8988T (cell line): ENCODE measurements around the gene AICDA.
"Not testable (repeated sequence)": the region's sequence is repeated elsewhere in the genome, so short reads cannot be mapped to it uniquely, and the experiment has no call there.

Experiments used
- DNase-seq: peaks from one replicate; pipeline ENCODE4 v3.0.0; 2011

Gene AICDA

DNA sequence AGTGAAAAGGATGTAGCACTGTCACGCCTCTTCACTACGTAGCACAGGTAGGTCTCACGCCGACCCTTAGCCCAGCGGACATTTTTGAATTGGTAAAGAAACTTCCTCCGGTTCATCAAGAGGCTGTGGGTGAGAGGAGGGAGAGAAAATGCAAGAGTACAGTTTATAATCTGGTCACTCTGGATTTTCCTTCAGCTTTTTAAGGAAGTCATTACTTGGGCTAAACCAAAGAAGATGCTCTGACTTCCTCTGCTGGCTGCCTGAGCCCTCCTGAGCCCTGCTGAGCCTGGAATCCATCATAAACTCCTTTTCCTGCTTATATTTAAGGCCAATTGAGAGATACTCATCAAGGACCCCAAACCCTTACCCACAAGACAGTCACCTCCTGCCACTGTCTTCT lies 5.8 kb downstream of the AICDA start:
- DNase-seq: no peak

DNA sequence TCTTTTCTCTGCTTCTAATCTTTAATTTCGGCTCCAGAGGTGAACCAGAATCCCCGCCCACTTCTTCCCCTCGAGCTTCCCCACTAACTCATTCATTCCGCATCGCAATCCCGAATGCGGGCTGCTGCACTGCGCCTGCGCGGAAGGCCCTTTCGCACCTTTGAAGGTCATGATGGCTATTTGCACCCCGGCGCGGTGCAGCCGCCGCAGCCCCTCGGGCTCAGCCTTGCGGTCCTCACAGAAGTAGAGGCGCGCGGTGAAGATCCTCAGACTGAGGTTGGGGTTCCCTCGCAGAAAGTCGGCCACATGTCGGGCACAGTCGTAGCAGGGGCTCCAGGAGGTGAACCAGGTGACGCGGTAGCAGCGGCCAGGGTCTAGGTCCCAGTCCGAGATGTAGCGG lies 7.6 kb downstream of the AICDA start:
- DNase-seq: no peak

DNA sequence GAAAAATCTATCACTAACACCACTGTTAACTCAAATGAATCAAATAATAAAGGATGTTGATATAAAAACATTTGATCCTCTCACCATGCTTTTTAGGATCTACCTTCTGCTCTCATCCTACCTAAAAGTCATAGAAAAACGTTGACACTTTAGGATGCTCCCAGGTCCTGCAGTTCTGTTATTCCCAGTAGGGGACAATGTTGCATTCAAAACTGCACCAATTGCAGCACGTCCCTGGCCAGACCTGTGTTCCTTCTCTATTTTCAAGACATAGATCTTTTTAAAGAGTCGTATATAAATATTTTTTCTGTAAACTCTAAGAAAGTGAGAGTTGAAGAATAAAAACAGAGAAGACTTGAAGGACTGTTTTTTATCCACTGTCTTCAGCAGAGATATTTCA lies 8.8 kb downstream of the AICDA start:
- no peak for DNase-seq

DNA sequence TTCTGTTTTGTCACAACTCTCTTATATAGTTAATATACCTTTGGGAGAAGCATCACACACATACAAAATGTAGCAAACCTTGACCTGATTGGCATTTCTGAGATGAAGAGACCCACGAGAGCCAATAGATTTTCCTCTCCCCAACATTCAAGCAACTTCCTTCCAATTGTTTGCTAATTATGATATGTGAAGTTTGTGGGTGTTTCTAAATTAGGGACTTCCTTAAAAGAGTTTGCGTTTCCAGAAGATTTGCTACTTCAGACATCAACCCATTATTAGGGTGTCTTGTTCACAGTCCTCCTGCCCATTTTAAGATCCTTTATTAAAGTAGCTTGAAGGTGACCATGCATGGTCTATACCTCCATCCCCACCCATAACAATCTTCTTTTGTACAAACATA lies 9.4 kb downstream of the AICDA start:
- no peak for DNase-seq

DNA sequence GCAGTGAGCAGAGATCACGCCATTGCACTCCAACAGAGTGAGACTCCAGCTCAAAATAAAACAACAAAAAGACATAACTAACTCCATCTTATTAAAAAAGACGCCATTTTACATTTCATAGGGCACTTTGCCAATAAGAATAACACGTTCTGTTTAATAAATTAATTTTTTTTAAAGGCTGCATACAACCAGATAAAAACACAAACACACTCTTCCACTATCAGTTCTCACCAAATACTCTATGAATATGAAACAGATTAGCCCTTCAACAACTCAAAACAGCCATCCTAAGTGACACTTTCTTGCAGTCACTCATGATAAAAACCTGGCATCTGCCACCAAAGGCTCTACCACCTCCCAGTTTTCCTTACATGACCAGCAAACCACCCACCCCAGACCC lies 16.1 kb downstream of the AICDA start:
- no peak for DNase-seq

DNA sequence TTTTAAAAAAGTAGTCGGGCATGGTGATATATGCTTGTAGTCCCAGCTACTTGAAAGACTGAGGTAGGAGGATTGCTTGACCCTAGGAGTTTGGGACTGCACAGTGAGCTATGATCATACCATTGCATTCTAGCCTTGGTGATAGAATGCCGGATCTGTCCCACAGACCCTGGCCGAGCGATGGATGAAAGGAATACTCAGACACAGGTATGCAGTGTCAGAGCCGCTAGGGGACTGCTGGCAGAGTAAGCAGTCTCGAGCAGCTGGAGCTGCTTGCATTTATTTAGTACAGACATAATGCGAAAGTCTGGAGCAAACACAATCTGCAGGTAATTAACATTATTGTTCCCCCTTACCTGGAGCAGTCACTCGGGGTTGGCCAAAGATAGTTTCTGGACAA lies 18.6 kb downstream of the AICDA start:
- no peak for DNase-seq

DNA sequence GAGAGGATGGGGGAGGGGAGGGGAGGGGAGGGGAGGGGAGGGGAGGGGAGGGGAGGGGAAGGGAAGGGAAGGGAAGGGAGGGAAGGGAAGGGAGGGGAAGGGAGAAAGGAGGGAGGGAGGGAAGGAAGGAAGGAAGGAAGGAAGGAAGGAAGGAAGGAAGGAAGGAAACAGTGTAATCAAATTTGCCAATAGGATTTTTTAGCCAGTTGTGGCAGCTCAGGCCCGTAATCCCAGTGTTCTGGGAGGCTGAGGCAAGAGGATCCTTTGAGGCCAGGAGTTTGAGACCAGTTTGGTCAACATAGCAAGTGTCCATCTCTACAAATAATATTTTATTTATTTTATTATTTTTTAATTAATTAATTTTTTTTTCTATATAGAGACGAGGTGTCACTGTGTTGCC lies 19.4 kb downstream of the AICDA start:
- DNase-seq: no peak

DNA sequence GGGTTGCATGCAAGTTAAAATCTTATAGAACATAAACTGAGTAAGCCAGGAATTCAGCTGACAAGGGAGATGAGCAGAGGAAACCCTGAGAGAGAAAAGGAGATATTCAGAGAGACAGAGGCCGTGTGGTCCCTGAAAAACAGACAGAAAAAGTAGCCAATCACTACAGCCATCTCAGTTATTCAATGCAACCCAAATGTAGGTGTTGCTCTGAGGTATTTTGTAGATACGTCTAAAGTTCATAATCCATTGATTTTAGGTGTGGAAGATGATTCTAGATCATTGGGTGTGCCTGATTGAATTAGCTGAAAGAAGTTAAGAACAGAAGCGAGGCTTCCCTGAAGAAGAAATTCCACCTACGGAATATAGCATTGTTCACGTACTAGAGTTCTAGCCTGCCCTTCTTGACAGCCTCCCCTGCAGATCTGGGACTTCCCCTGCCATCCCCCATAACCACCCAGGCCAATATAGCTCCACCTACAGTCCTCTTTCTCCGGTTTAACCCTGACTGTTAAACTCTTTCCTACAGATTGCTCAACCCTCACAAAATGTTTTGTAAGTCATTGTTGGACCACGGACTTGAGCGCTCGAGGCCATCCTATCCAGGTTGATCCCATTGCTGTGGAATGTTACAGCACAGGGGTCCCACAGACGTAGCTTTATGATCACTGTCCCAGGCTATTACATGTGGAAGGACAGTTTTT lies 21.7 kb downstream of the AICDA start:
- no peak for DNase-seq

DNA sequence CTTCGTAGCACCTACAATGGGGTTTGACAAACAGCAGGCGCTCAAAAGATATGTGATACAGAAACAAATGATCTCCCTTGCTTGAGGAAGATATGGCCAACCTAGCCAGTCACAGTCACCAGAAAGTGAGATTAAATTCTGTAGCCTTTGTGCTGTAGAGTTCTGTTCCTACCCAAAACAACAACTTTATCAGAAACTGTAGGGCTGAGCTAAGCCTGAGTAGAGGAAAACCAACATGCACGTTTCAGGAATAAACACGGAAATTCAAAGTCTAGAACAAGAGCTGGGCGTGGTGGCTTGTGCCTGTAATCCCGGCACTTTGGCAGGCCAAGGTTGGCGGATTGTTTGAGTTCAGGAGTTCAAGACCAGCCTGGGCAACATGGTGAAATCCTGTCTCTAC lies 23.0 kb downstream of the AICDA start:
- no peak for DNase-seq

DNA sequence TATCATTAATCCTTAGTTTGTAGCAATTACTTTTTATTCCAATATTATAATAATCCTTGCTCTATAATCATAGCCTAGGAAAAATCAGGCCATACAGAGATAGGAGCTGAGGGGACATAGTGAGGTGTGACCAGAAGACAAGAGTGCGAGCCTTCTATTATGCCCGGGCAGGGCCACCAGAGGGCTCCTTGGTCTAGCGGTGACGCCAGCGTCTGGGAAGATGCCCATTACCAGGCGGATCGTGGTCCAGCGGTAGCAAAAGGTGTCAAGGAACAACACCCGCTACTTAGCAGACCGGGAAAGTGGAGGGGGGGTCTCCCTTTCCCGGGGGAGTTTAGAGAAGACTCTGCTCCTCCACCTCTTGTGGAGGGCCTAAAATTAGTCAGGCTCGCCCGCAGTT lies 28.2 kb downstream of the AICDA start:
- not testable (repeated sequence) for DNase-seq

DNA sequence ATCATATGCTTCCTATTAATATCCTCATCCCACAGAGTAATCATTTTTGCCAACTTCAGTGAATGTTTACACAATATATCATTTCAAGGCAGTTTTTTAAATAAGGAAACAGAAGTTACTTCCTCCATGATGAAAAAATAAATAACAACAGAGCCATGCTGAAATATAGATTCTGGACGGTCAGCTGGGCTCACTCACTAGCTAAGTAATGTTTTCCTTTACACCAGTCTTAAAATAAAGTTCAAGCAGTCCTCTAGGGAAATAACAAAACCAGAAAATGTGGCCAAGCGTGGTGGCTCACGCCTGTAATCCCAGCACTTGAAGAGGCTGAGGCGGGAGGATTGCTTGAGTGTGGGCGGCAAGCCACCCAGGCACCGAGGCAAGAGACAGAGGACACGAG lies 28.7 kb downstream of the AICDA start:
- DNase-seq: no peak

DNA sequence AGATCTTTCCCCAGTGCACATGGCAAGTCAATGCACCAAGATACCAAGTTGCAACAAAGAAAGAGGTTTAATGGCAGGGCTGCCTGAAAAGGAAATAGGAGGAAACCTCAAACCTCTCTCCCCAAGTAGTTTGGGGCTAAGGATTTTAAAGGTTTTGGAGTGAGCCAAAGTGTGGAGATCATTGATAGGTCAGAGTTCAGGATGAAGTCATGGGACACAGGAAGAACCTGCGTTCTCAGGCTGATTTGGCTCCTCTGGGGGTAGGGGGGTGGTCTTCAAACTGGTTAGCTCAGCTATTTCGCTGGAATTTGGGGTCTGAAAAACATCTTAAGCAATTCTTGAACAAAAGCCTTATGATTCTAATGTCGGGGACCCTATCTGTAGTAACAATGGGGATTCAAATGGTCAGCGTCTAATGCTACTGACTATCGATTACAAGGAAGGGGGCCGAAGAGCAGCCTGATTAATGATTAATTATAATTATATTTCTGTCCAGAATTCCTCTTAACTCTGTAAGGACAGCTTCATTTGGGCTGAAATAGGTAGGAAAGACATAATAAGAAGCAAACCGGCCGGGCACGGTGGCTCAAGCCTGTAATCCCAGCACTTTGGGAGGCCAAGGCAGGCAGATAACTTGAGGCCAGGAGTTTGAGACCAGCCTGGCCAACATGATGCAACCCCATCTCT lies 31.4 kb downstream of the AICDA start:
- no peak for DNase-seq

DNA sequence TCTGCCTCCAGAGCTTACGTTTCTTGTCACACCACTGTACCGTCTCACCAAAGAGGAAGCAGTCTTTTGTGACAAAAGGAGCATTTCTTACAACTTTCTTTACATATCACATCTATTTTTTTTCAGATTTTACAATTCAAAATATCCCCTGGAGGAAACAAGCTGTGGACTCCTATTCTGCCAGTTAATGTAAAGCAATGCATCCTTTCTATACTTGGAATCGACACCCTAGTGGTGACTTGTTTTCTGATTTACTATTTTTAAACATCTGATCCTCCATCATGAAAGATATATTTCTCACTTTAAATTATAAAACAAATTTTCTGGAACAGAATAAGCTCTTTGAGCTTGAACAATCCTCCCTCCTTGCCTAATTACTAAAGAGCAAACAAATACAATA lies 34.8 kb downstream of the AICDA start:
- no peak for DNase-seq

DNA sequence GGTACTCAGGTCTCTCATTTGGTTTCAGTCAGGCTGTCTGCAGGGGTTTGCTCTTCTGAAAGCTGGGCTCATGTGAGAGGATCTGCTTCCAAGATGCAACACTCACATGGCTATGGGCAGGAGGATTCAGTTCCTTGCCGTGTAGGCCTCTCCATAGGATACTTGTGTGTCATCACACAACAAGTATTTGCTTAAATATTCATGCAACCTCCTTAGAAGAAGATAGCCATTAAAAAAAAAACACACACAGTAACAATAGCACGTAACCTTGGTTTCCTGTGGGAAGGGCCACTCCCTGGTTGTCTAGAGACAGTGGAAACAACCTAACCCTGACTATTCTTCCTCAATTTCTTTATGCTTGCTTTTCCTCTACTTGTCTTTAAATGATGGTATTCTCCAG lies 40.2 kb downstream of the AICDA start:
- no peak for DNase-seq

DNA sequence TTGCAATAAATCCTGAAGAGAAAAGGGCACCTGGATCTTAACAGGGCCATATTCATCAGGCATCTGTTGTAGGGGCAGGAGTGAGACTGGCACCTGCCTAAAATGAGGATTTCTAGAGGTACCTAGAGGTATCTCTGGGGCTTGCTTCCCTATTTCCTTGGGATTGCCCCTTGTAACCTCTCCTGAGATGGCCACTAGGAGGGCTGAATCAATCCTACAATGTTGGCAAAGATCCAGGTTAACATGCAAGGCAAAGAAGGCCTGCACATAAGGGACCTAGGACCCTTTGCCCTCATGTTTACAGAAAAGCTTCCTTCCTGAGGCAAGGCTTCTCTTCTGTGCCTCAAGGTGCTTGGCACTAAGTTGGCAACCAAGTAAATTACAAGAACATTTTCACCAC lies 46.1 kb downstream of the AICDA start:
- DNase-seq: no peak

DNA sequence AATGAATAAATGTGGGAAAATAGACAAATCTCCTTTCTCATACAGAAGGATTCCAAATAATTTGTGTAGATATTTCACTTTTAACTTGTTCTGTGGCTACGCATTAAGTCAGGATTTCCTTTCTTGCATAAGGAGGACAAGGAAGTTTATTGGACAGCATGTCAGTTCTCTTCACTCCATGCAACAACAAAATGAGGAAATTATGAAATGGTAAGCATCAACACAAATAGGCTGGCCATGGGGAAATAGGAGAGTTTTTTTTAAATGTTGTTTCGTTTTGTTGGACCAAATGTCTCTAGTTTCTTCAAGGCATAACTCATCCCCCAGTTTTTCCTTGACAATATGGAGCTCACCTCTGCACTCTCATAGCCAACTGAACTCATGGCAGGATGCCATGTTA lies 46.6 kb downstream of the AICDA start:
- not testable (repeated sequence) for DNase-seq

DNA sequence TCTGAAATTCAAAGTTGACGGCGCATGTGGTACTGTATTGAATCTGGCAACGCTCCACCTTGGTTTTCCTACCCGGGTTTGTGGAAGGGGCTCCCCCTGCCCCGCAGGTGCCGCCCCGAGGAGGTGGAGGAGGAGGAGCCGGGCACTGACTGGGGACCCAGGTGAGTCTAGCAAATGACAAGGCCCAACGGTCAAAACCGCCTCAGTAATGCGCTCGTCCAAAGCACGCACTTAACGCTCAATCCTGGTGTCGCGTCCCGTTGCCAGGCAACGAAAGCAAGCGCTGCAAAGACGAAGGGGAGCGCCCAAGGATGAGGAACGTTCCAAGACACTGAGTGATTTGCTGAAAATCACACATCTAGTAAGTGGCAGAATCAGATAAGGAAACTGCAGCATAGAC lies 48.0 kb downstream of the AICDA start:
- DNase-seq: no peak

DNA sequence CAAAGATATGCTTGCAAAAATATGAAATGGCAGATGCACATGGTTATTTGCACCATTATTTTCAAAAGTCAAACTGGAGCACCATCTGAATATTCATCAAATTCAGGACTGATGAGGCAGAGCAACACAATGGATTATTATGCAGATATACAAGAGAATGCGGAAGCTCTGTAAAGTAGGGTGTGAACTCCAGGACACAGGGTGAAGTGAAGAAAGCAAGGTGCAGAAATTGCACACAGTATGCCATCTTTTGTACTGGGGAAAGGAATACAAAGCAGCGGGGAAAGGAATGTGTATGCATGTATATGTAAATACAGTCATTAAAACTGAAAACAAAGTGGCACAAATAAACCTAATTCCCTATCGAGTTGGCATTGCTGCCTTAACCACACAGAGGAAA lies 49.3 kb downstream of the AICDA start:
- no peak for DNase-seq

DNA sequence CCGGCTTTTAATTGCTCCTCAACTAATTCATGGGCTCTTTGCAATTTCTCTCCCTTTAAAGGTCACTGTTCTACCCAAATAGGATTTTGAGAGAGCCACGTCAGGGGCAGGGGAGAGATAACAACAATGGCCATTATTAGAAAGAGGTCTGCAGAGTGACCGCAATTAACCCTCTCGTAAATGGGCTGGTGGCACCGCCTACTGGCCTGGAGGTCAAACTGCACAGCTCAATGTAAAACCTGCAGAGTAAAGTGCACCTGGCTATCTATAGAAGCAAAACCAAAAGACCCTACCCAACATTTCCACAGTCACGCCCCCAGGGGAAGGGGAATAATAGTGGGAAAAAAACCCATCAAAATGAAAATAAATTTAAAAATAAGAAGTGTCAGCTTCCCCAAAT lies 50.3 kb downstream of the AICDA start:
- DNase-seq: no peak

DNA sequence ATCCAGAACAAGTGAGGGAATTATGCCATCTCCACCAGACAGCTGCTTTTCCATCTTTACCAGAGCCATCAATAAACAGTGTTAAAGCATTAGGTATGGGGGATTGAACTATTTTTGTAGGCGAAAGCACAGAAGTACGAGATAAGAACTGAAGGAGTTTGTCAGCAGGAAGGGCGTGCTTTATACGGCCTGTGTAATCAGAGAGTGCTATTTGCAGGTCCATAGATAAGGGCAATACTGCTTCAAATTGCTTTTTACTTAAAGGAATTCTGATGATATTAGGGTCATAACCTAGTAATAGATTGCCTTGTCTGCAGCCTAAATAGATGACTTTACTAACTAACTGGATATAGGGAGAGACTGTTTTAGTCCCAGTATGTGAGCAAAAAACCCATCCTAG lies 51.6 kb downstream of the AICDA start:
- no peak for DNase-seq

DNA sequence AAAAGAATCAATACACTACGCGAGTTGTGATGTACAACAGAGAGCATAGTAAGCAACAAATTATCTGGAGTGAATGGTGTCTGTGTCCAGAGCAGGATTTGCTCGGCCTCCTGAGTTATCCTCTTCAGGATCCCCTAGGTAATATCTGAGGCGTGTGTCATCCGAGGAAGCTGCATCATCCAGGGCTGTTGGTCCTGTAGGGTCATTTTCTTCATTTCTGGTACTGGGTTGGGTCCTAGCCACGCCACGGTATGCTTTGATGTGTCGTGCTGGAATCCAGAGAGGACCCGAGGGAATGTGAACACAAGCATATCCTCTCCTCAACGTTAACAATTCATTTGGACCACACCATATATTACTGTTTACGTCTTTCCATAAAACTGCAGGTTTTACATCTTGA lies 53.0 kb downstream of the AICDA start:
- DNase-seq: no peak

DNA sequence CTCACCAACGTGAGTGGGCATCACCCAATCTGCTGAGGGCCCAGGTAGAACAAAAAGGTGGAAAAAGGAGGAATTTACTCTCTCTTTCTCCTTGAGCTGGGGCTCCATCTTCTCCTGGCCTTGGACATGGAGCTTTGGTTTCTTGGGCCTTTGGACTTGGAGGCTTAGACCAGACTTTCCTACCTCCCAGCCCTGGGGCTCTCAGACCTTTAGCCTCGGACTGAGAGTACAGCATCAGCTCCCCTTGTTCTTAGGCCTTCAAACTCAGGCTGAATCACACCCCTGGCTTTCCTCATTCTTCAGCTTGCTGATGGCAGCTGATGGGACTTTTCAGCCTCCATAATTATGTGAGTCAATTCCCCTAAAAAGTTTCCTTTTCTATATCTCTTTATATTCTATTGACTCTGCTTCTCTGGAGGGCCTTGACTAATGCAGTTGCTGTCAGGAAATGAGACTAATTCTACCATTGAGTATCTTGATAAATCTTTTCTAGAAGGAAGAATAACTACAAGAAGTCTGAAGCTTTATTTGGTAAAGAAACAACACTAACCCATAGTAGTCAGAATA lies 56.0 kb downstream of the AICDA start:
- no peak for DNase-seq

DNA sequence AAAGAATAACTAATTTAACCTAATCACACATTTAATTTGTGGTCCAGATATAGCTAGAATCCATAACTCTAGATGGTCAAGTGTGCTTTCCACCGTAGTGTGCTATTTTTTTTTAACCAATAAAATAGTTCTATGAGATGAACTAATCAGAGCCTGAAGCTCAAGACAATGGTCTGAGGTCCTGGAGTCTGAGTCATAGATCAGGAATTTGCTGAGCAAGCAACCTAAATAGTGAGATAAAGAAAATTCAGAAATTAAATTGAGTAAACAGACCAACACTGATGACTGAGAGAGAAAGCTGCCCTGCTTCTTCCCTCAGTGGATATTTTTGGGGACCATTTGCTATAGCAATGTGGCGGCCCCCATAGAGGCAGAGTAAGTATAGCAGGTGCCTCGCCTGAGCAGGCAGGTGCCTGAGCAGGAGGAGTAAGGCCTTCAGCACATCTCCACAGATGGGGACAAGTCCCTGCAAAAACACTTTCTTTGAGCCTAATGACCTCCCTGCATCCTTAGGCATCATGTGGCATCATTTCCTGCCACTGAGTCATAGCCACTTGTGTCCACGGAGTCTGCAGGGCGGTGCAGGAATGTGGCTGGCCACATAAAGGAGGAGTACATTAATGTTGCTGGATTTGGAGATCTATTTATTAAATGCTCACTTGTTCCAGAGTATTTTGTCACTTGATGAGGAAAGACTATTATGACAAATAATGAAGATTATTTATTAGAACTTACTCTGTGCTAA lies 58.0 kb downstream of the AICDA start:
- no peak for DNase-seq

DNA sequence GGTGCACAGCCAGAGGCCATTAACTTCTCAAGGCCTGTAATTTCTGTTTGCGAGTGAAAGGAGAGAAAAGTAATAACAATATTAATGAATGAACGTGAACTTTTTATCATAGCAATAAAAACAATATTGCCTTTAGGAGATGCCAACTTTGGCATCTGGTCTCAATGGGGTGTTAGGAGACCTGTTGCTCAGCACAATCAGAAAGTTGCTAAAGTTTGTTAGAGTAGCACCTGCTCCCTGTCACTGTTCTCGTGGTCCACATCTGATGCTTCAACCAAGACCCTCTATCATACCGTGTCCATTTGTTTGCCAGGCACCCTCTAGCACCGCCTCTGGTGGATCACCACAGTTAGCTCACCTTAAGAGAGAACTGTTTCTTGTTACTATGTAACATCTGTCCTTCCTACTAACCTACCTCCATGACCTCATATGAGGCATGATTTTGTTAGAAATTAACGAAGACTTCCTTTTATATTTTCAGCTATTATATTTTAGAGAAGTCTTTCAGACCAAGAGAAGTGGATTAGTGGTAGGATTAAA lies 59.5 kb downstream of the AICDA start:
- no peak for DNase-seq
